ENCODE measurements around the gene ANKS1B. TPM values are rescaled to one million over a fixed set of nuclear protein-coding genes. Genes with fewer than 3 reads are reported as not detected.

ANKS1B gene
- polyA plus RNA-seq, 3 donors = not detected

DNA sequence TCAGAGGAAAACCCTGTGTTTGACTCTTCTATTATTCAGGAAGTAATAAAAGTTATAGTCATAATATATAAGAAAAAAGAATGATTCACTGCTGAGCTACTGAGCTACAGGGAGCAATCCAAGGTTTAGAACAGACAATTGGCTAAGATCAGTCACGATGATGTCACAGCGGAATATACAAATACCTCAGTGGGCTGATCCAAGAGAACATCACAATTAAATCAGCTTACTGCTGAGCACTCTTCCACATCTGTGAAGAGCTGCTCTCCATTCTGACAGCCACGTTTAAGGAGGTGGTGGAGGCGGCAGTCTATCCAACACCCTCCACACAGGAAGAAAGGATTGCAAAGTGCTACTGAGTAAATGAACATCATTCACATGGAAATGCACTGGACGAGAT lies 1068.6 kb downstream of the ANKS1B start:
- Histone ChIP-seq H3K9ac (ENCODE audit: insufficient read depth, low read length, poor library complexity, severe bottlenecking) (no peak overlapping the region), H3K4me2 (replicated peaks; ENCODE audit: extremely low read depth, low read length, poor library complexity, severe bottlenecking) (no peak overlapping the region), H3K4me3 (replicated peaks in 1 of 3; ENCODE audit: low read depth in 2 of 3, low read length in 3 of 3) (no peak overlapping the region), H4K20me1 (ENCODE audit: insufficient read depth, low read length) (no peaks in the 10 kb centered on the region), H3K4me1 (ENCODE audit: control insufficient read depth in 1 of 2, insufficient read depth in 2 of 2, low read length in 2 of 2) (no peaks in the 10 kb centered on the region), H3K79me2 (ENCODE audit: insufficient read depth, low read length) (no peaks in the 10 kb centered on the region), H3K27ac (ENCODE audit: low read depth in 1 of 2, low read length in 2 of 2) (no peak overlapping the region), H3K36me3 (replicated peaks in 1 of 2; ENCODE audit: control insufficient read depth in 1 of 2, insufficient read depth in 2 of 2, low read length in 2 of 2) (no peaks in the 10 kb centered on the region), H2AFZ (ENCODE audit: insufficient read depth, low read depth, low read length, poor library complexity, severe bottlenecking) (no peak overlapping the region), H3K27me3 (ENCODE audit: control insufficient read depth in 2 of 2, insufficient read depth in 2 of 2, low read length in 2 of 2) (no peaks in the 10 kb centered on the region), H3K9me3 (replicated peaks in 1 of 2; ENCODE audit: control insufficient read depth in 1 of 2, insufficient read depth in 1 of 2, low read length in 2 of 2) (no peaks in the 10 kb centered on the region)
- peaks cover 0 to 2% (median 0%) of the 10 kb centered on the region in 7 donors for H3K9me3 Mint-ChIP-seq
- WGBS (ENCODE audit: insufficient coverage) = 100% methylated on average over 2 of the region's 5 CpGs
- intact Hi-C loops (cut with micrococcal nuclease) = no loop called here
- H3K27me3 Mint-ChIP-seq (ENCODE audit: low read depth in 3 of 3) = peaks cover 0 to 4% (median 0%) of the 10 kb centered on the region in 3 donors
- no peak overlapping the region for H3K4me3 Mint-ChIP-seq
- no peak overlapping the region for H3K27ac Mint-ChIP-seq
- H3K4me1 Mint-ChIP-seq = no peaks in the 10 kb centered on the region
- no peak for DNase-seq
- TF ChIP-seq, protein P1, sequence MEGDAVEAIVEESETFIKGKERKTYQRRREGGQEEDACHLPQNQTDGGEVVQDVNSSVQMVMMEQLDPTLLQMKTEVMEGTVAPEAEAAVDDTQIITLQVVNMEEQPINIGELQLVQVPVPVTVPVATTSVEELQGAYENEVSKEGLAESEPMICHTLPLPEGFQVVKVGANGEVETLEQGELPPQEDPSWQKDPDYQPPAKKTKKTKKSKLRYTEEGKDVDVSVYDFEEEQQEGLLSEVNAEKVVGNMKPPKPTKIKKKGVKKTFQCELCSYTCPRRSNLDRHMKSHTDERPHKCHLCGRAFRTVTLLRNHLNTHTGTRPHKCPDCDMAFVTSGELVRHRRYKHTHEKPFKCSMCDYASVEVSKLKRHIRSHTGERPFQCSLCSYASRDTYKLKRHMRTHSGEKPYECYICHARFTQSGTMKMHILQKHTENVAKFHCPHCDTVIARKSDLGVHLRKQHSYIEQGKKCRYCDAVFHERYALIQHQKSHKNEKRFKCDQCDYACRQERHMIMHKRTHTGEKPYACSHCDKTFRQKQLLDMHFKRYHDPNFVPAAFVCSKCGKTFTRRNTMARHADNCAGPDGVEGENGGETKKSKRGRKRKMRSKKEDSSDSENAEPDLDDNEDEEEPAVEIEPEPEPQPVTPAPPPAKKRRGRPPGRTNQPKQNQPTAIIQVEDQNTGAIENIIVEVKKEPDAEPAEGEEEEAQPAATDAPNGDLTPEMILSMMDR (IDR thresholded peaks at IDR 0.05) = no peak
- no peaks in the 10 kb centered on the region for H3K36me3 Mint-ChIP-seq

- Histone ChIP-seq H3K79me2 (ENCODE audit: insufficient read depth, low read length) (no peaks in the 10 kb centered on the region), H3K4me2 (replicated peaks; ENCODE audit: extremely low read depth, low read length, poor library complexity, severe bottlenecking) (no peak overlapping the region), H3K9me3 (replicated peaks in 1 of 2; ENCODE audit: control insufficient read depth in 1 of 2, insufficient read depth in 1 of 2, low read length in 2 of 2) (no peaks in the 10 kb centered on the region), H2AFZ (ENCODE audit: insufficient read depth, low read depth, low read length, poor library complexity, severe bottlenecking) (no peak overlapping the region), H4K20me1 (ENCODE audit: insufficient read depth, low read length) (no peaks in the 10 kb centered on the region), H3K27me3 (ENCODE audit: control insufficient read depth in 2 of 2, insufficient read depth in 2 of 2, low read length in 2 of 2) (no peaks in the 10 kb centered on the region), H3K4me3 (replicated peaks in 1 of 3; ENCODE audit: low read depth in 2 of 3, low read length in 3 of 3) (no peak overlapping the region), H3K36me3 (replicated peaks in 1 of 2; ENCODE audit: control insufficient read depth in 1 of 2, insufficient read depth in 2 of 2, low read length in 2 of 2) (no peaks in the 10 kb centered on the region), H3K27ac (ENCODE audit: low read depth in 1 of 2, low read length in 2 of 2) (no peak overlapping the region), H3K9ac (ENCODE audit: insufficient read depth, low read length, poor library complexity, severe bottlenecking) (no peak overlapping the region), H3K4me1 (ENCODE audit: control insufficient read depth in 1 of 2, insufficient read depth in 2 of 2, low read length in 2 of 2) (no peaks in the 10 kb centered on the region)
- Mint-ChIP-seq H3K4me1 (no peaks in the 10 kb centered on the region), H3K27me3 (ENCODE audit: low read depth in 3 of 3) (peaks cover 0 to 5% (median 0%) of the 10 kb centered on the region in 3 donors), H3K36me3 (no peaks in the 10 kb centered on the region), H3K27ac (no peak overlapping the region), H3K9me3 (peaks cover 0 to 3% (median 0%) of the 10 kb centered on the region in 7 donors), H3K4me3 (no peak overlapping the region)
- WGBS (ENCODE audit: insufficient coverage) = 92% methylated on average over 2 of the region's 4 CpGs
- TF ChIP-seq, protein P1 (IDR thresholded peaks at IDR 0.05) = no peak
- intact Hi-C loops (cut with micrococcal nuclease) = no loop called here
- DNase-seq = no peak
Measured at GRCh38 chr12:98912401-98912974, 1072.2 kb downstream of the ANKS1B start.

Measured in CD14-positive monocyte (primary cell).